AG08395 (cell line): ENCODE results near the gene IL25.
"Not testable (repeated sequence)": the region's sequence is repeated elsewhere in the genome, so short reads cannot be mapped to it uniquely, and the experiment has no call there.

ENCODE experiments used
- DNase-seq: peaks from one replicate; pipeline ENCODE4 v3.0.0; 2012; ENCODE audit warnings: mixed read lengths, low spot score

The IL25 gene

DNA sequence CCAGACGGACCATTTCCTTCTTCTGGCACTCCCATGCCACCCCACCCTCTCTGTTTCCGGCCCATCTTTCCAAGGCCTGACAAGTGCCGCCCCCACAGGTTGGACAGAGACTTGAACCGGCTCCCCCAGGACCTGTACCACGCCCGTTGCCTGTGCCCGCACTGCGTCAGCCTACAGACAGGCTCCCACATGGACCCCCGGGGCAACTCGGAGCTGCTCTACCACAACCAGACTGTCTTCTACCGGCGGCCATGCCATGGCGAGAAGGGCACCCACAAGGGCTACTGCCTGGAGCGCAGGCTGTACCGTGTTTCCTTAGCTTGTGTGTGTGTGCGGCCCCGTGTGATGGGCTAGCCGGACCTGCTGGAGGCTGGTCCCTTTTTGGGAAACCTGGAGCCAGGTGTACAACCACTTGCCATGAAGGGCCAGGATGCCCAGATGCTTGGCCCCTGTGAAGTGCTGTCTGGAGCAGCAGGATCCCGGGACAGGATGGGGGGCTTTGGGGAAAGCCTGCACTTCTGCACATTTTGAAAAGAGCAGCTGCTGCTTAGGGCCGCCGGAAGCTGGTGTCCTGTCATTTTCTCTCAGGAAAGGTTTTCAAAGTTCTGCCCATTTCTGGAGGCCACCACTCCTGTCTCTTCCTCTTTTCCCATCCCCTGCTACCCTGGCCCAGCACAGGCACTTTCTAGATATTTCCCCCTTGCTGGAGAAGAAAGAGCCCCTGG lies 3.1 kb downstream of the IL25 start:
- no peak for DNase-seq

DNA sequence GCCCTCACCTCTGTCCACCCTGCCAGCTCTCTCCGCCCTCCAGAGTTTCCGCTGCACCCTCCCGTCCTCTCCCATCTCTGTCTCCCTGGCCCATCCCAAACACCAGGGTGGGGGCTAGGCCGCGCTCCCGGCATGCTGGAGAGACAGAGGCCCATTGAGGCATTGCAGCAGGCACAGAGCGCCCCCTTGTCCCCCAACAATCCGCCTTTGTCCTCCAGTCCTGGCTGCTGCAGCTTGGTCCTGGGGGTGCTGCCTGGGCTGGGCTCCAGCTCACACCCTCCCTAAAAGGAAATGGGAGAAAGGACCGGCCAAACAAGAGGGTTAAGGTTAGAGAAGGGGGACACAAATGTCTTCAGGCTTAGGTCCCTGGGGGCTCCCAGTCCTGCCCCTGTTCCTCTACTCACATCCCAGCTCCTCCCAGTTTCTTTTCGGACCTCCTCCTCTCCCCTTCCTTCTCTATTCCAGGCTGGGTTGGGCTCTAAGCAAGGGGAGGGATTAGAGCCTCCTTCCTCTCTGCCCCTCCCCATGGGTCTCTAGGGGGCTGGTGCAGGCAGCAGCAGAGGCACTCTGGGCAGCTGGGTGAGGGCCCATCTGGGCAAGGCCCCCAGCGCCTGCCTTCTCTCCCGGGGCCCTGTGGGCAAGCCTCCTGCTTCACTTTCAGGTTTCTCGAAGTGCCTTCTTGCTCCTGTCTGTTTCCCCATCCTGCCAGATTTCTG lies 4.0 kb downstream of the IL25 start, which contains the start of gene CMTM5:
TSS of gene CMTM5 (plus strand) at position 565 of the 716 bp plus-strand sequence. CDS start 206 bp downstream, outside the sequence.
- no peak for DNase-seq

- no peak for DNase-seq
Measured at GRCh38 chr14:23377198-23377550, 4.6 kb downstream of the IL25 start.

DNA sequence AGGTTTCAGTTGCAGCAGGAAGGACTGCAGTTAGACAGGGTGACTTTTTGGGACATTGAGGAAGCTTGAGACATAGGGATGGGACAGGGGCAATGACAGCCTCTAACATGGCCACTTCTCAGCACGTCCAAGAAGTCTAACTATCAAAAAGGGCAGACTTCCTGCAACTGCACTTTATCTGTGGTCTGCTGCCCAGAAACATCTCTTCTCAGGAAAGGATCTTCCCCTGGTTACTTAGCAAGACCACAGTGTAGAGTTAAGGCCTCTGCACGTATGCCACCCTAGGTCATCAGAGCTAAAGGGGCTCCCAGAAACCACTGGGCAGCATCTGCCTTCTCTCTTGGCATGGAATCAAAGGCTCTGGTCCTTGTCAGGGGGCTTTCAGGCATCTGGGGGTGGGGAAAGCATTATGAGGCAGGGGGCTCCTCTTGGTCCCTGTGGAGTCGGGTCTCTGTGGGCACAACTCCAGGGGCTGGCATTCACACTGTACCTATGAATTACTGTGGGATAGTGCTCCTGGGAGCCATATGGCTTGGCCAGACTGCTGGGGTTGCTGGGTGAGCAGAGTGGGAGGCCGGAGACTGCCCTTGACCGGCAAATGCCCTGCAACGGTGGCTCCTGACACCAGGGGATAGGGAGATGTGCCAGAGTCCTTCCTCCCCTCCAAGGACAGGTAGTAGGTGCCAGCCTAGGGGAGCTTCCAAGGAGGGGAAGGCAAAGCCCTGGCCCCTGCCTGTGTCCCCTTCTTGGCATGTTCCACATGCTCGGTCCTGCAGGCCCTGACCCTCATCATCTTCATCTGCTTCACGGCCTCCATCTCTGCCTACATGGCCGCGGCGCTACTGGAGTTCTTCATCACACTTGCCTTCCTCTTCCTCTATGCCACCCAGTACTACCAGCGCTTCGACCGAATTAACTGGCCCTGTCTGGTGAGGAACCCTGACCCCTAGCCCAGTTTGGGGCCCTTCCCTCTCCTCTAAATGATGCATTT lies 5.3 kb downstream of the IL25 start:
- no peak for DNase-seq

- DNase-seq, result no peak
Measured at GRCh38 chr14:23378612-23379220, 6.1 kb downstream of the IL25 start.

- peak; percentile 74 for DNase-seq
Measured at GRCh38 chr14:23379366-23380196, 7.0 kb downstream of the IL25 start.

DNA sequence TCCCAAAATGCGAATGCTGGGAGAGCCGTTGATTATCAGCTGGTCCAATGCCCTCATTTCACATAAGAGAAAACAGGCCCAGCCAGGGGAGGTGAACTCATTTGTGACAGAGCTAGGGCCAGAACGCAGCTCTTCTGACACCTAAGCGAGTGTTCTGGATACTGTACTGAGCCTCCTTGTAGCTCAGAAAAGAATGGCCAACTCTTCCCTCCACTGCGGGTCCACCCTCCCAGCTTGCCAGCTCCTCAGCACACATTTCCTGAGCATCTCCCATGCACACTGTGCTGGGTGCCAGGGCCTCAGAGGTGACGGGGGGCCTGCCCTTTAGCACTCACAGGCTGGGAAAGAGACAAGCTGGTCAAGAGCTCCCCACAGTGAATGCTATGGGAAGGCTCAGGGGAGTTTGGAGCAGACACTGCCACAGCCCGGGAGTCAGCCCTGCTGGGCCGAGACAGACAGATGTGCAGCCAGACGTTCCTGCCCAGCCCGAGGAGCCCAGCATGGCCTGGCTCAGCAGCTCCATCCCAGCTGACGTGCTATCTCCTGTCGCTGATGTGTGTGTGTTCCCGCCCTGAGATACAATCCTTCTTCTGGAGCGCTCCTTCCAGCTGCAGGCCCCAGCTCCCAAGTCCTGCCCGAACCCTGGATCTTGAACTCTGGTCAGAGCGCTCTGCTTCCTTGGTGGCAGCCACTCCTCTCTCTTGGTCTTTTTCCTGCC lies 7.7 kb downstream of the IL25 start:
- DNase-seq, result no peak

GRCh38 chr14:23380976-23381375 lies 8.4 kb downstream of the IL25 start:
- DNase-seq, result no peak

GRCh38 chr14:23381871-23382270 lies 9.3 kb downstream of the IL25 start:
- DNase-seq, result no peak

DNA sequence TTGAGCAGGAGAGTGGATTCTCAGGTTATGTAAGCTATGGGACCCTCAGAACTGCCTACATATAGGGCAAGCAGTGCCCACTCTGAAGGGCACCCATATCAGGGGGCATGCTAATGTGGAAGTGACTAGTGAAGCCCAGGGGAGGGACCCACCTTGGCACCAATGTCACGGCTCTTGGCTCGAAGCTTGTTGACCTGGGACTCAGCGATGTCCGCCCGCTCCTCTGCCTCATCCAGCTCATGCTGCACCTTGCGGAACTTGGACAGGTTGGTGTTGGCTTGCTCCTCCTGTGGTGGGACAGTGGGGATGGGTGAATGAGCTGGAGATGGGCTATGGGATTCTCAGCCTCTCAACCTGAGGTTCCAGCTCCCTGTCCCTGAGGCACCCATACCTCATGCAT lies 9.7 kb downstream of the IL25 start:
- no peak for DNase-seq

DNA sequence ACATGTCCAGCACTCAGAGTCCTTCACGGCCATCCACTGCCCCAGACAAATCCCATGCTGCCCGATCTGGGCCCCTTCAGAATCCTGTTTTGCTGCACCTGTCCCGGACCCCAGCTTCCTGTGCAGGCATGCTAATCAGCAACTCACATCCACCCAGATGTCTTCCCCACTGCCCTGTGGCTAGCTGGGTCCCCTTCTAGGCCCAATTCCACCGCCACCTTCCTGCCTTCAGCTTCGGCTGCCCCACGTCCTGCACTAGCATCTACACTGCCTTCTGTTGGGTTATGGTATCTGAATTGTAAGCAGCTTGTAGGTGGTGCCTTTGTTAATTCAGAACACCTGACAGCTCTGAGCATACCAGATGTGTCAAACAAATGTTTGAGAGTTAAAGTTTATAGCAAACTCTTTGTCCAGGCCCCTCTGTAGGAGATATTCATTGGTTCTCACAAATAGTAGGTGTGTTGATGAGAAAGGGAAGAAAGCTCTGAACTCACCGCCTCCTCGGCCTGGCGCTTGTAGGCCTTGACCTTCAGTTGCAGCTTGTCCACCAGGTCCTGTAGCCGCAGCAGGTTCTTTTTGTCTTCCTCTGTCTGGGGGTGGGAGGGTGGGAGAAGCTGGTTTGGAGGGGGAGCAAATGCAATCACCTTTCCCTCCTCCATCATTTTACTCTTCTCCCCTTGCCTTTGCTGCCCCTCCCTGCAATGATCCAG lies 10.3 kb downstream of the IL25 start:
- DNase-seq, result no peak

- no peak for DNase-seq
Measured at GRCh38 chr14:23384364-23385080, 11.9 kb downstream of the IL25 start.

DNA sequence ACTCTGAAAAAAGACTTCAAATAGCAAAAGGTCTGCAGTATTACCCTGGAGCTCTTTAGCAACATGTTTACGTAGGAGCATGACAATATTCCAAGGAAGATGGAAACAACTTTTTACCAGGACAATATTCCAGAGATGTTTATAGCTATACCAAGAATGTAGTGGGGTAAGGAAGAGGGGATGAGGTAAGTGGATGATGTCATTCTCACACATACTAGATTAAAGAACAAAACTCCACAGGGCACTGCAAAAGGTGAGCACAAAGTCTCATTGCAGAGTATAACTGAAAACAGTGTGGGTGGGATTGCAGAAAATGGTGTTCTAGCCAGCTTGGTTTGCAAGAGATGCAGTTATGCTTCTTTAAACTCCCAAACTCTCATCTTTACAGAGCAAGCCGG lies 12.6 kb downstream of the IL25 start:
- DNase-seq, result no peak

DNA sequence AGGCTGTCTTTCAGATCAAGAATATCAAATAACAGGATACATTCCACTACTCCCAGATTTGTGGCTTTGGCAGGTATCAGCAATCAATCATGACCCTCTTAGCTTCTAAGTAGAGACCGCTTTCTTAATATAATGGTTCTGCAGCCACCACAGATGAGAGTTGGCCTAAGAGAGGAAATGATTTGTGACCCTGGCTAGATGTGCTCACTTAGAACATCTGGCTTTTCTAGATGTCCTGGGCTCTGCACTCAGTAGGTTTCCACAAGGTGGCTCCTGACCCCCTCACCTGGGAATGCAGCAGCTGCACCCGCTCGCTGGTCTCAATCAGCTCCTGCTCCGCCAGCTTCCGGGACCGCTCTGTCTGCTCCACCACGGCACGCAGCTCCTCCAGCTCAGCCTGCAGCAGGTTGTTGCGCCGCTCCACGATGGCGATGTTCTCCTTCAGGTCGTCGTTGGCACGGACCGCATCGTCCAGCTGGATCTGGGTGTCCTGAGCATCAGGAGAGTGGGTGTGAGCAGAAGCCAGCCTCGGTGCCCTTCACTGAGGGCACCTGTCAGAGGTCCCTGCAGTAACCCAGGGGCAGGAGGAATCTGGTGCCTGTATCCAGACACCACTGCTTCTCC lies 13.1 kb downstream of the IL25 start:
- no peak for DNase-seq

DNA sequence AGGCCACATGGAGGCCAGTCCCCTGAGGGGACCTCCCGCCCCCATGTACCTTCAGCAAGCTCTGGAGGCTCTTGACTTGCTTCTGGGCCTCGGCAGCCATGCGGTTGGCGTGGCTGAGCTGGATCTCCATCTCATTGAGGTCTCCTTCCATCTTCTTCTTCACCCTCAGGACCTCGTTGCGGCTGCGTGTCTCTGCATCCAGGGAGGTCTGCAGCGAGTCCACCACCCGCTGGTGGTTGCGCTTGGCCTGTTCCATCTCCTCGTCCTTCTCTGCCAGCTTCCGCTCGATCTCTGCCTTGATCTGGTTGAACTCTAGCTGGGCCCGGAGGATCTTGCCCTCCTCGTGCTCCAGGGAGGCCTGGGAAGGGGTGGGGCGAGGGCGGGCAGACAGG lies 13.7 kb downstream of the IL25 start:
- not testable (repeated sequence) for DNase-seq

DNA sequence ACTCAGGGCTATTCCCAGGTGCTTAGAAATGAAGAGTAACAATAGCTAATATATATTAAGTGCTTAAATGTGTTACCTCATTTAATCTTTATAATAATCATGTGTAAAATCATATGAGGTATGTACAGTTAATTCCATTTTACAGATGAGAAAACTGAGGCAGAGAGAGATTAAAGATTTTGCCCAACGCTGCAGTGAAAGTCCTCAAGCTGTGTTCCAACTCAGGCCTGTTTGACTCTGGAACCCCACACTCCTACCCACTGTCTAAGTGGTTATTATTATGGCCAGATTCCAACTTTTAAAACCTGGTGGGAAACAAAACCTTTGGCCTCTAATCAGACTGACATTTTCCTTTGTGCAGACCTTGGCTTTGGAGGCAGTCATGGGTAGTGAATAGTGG lies 14.4 kb downstream of the IL25 start:
- no peak for DNase-seq

- DNase-seq, result no peak
Measured at GRCh38 chr14:23387916-23388882, 15.6 kb downstream of the IL25 start.
